Measurements from ENCODE around the gene MAP1LC3B2.

DNA sequence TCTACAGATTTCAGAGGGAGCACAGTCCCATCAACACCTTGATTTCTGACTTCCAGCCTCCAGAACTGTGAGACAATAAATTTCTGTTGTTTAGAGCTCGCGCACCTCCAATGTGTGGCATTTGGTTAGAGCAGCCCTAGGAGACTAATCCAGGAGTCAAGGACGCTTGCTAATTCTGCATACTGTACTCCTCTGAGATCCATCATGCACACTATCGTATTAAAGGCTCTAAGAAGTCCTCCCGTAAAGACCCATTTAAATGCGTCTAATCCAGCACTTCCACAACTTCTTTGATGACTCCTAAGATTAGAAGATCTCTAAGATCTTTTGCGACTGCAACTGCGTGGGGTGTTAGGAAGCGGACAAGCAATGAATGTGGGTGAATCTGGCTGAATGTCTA lies 30.4 kb downstream of the MAP1LC3B2 start:
- no peak for TF ChIP-seq CTCF (conservative IDR thresholded peaks at IDR 0.05 in 1 of 2, IDR thresholded peaks at IDR 0.05 in 1 of 2; ENCODE audit: extremely low read depth in 1 of 2, insufficient read depth in 1 of 2, low read depth in 1 of 2, low read length in 2 of 2)
- TF ChIP-seq EZH2 (IDR thresholded peaks at IDR 0.05; ENCODE audit: borderline replicate concordance, low read length): no peak
